CD4-positive, alpha-beta T cell (primary cell): Measurements from ENCODE around the gene JADE3. TPM values are rescaled to one million over a fixed set of nuclear protein-coding genes. Genes with fewer than 3 reads are reported as not detected.
A peak's percentile ranks its signal among the peaks of the same experiment; 100 is the strongest.

Source experiments
- ATAC-seq: fragments of 200-7000 bp; cut with Tn5 transposase; one replicate; pipeline ENCODE4 v1.10.0; 2022; ENCODE audit warnings: mild to moderate bottlenecking; ENCODE audit not compliant: poor library complexity
- CTCF ChIA-PET: fragments of 350-600 bp; sonication (Branson Sonifier 250); formaldehyde crosslinking; loops from one replicate; lab custom pipeline; 2021; ENCODE audit warnings: antibody characterized with exemption, inconsistent platforms; lab: Charles Lee
- POLR2A ChIA-PET: fragments of 350-600 bp; sonication (Branson Sonifier 250); formaldehyde crosslinking; loops from one replicate; lab custom pipeline; 2021; ENCODE audit warnings: antibody characterized with exemption, inconsistent platforms; lab: Charles Lee
- DNase-seq, 14 experiments: peaks; one replicate each; pipeline ENCODE4 v3.0.0-alpha.2; 2013 to 2020; ENCODE audit warnings: mixed read lengths in 2 of 14
- H3K27ac ChIP-seq, 2 donors: one replicate each; pipeline versions ENCODE4 v1.5.1 to v1.7.0; 2013; ENCODE audit warnings: low read length in 2 of 2, low read depth in 1 of 2, mild to moderate bottlenecking in 1 of 2
- H3K27me3 ChIP-seq, 2 experiments: 1 replicate in 1 of 2; 2 replicates in 1 of 2; pipeline versions ENCODE4 v1.6.1 to v1.7.0; 2013; ENCODE audit warnings: low read length in 2 of 2, control low read depth in 1 of 2, mild to moderate bottlenecking in 1 of 2, moderate library complexity in 1 of 2; ENCODE audit not compliant: insufficient read depth in 2 of 2, control insufficient read depth in 1 of 2
- H3K36me3 ChIP-seq: one replicate; pipeline ENCODE4 v1.6.1; 2013; ENCODE audit warnings: low read length, control low read depth; ENCODE audit not compliant: insufficient read depth
- H3K4me1 ChIP-seq: one replicate; pipeline ENCODE4 v1.6.1; 2013; ENCODE audit warnings: low read length, control low read depth; ENCODE audit not compliant: insufficient read depth
- H3K4me3 ChIP-seq: one replicate; pipeline ENCODE4 v1.5.1; 2013; ENCODE audit warnings: mild to moderate bottlenecking, low read length, moderate library complexity
- H3K9me3 ChIP-seq, 2 experiments: 1 replicate in 1 of 2; 2 replicates in 1 of 2; pipeline versions ENCODE4 v1.6.1 to v1.7.0; 2013; ENCODE audit warnings: low read length in 2 of 2, mild to moderate bottlenecking in 2 of 2, control low read depth in 1 of 2, moderate library complexity in 1 of 2; ENCODE audit not compliant: control insufficient read depth in 1 of 2, insufficient read depth in 1 of 2
- H3K27ac Mint-ChIP-seq: one replicate; pipeline ENCODE4 v1.8.0; 2020; ENCODE audit warnings: mixed read lengths
- H3K27me3 Mint-ChIP-seq: one replicate; pipeline ENCODE4 v1.8.0; 2021; ENCODE audit warnings: mixed read lengths
- H3K36me3 Mint-ChIP-seq: one replicate; pipeline ENCODE4 v1.8.0; 2021; ENCODE audit warnings: low read depth, mixed read lengths
- H3K4me1 Mint-ChIP-seq: one replicate; pipeline ENCODE4 v1.8.0; 2021; ENCODE audit warnings: low read depth, mixed read lengths
- H3K4me3 Mint-ChIP-seq: one replicate; pipeline ENCODE4 v1.8.0; 2020; ENCODE audit warnings: mild to moderate bottlenecking, mixed read lengths
- H3K9me3 Mint-ChIP-seq: one replicate; pipeline ENCODE4 v1.8.0; 2020; ENCODE audit warnings: mixed read lengths
- CTCF ChIP-seq: fragments of 200-600 bp; IDR thresholded peaks from one replicate; pipeline ENCODE4 v1.8.0; 2022; ENCODE audit warnings: antibody characterized with exemption, mild to moderate bottlenecking
- intact Hi-C, 2 experiments: fragments of 100-400 bp; cut with DNase I in 1 of 2; cut with micrococcal nuclease in 1 of 2; formaldehyde crosslinking; loops; one replicate each; pipeline versions ENCODE4 v1.15.1 to v1.9.0; 2023 to 2025; cut with DNase I, micrococcal nuclease
- polyA plus RNA-seq, 2 donors: library from polyadenylated mRNA; unstranded; fragments of 120-200 nt; gene quantifications; one replicate each; pipeline ENCODE4 v1.2.1, GENCODE V29; 2013
- total RNA-seq, 174 experiments: library from RNA in 2 of 174; stranded (reverse) in 2 of 174; gene quantifications; one replicate each; pipeline ENCODE4 v1.2.3 and lab custom pipeline; 2021 to 2026

JADE3 gene
- under 1 TPM; 0.05 to 0.20 TPM for total RNA-seq
- 0.23 TPM for polyA plus RNA-seq (2013, experiment 1 of 2)
- polyA plus RNA-seq (2013, experiment 2 of 2): 0.34 TPM
- 0 to 7.4 (median 1.4) reads per million in 172 experiments for total RNA-seq (lab: John Stamatoyannopoulos, UW)

GRCh38 chrX:46912098-46912602, at the start of gene JADE3:
Gene JADE3 (plus strand): TSS chrX:46912421. CDS start chrX:46984895, 72,474 bp downstream.
- Mint-ChIP-seq H3K27ac (no peak within 1 kb of the TSS), H3K36me3 (no peaks in the 10 kb centered on the region), H3K9me3 (no peaks in the 10 kb centered on the region), H3K4me3 (peak within 1 kb of the TSS; percentile 83), H3K27me3 (peaks cover 34% of the 10 kb centered on the region), H3K4me1 (peaks cover 11% of the 10 kb centered on the region)
- H3K4me3 ChIP-seq: peak within 1 kb of the TSS; percentile 55
- H3K4me1 ChIP-seq: peaks cover 9% of the 10 kb centered on the region
- intact Hi-C loops: loop anchor here (5.0 to 10.0 kb wide), 2 partner anchors 155 to 613 kb away; partner anchors contain the start of gene SLC9A7 (in 1 of the 2)
- no peak within 1 kb of the TSS for H3K27ac ChIP-seq
- TF ChIP-seq CTCF: no peak
- POLR2A ChIA-PET: no interaction called here
- H3K27me3 ChIP-seq: peaks cover 9 to 26% of the 10 kb centered on the region in 2 experiments
- DNase-seq (peak in 10 of 14 experiments; percentile 1 to 60 (median 19)), ATAC-seq (peak; percentile 63)
- no peaks in the 10 kb centered on the region for H3K9me3 ChIP-seq
- CTCF ChIA-PET: interaction anchor here (1.4 to 1.5 kb wide), 2 partner anchors 20 to 75 kb away, joined by 3 to 5 read pairs; partner anchors contain the start of gene RP2
- no peaks in the 10 kb centered on the region for H3K36me3 ChIP-seq

- H3K27ac Mint-ChIP-seq: no peak overlapping the region
- Histone ChIP-seq H3K27me3 (no peaks in the 10 kb centered on the region), H3K4me1 (no peaks in the 10 kb centered on the region), H3K4me3 (no peak overlapping the region), H3K36me3 (no peaks in the 10 kb centered on the region), H3K9me3 (no peaks in the 10 kb centered on the region), H3K27ac (no peak overlapping the region)
- POLR2A ChIA-PET: no interaction called here
- DNase-seq (no peak), ATAC-seq (no peak)
- H3K27me3 Mint-ChIP-seq: no peaks in the 10 kb centered on the region
- H3K4me3 Mint-ChIP-seq: no peak overlapping the region
- no peaks in the 10 kb centered on the region for H3K4me1 Mint-ChIP-seq
- H3K36me3 Mint-ChIP-seq: peaks cover 40% of the 10 kb centered on the region
- CTCF ChIA-PET: interaction anchor here (0.6 kb wide), 1 partner anchor 50 kb away, joined by 3 read pairs; no protein-coding TSS in a partner anchor
- H3K9me3 Mint-ChIP-seq: no peaks in the 10 kb centered on the region
- TF ChIP-seq CTCF: no peak
- intact Hi-C loops: no loop called here
These were observed 49.1 kb upstream of the JADE3 start for GRCh38 chrX:46863072-46863471.

GRCh38 chrX:46864606-46865005, 47.6 kb upstream of the JADE3 start:
- Mint-ChIP-seq H3K4me3 (no peak overlapping the region), H3K4me1 (no peaks in the 10 kb centered on the region), H3K36me3 (peaks cover 40% of the 10 kb centered on the region), H3K27me3 (no peaks in the 10 kb centered on the region), H3K9me3 (no peaks in the 10 kb centered on the region), H3K27ac (no peak overlapping the region)
- Histone ChIP-seq H3K9me3 (no peaks in the 10 kb centered on the region), H3K4me1 (no peaks in the 10 kb centered on the region), H3K27me3 (no peaks in the 10 kb centered on the region), H3K36me3 (no peaks in the 10 kb centered on the region), H3K27ac (no peak overlapping the region), H3K4me3 (no peak overlapping the region)
- ChIA-PET POLR2A (no interaction called here), CTCF (no interaction called here)
- ATAC-seq (no peak), DNase-seq (no peak)
- no peak for TF ChIP-seq CTCF
- intact Hi-C loops: no loop called here
